ENCODE measurements around the gene ENOX1.

DNA sequence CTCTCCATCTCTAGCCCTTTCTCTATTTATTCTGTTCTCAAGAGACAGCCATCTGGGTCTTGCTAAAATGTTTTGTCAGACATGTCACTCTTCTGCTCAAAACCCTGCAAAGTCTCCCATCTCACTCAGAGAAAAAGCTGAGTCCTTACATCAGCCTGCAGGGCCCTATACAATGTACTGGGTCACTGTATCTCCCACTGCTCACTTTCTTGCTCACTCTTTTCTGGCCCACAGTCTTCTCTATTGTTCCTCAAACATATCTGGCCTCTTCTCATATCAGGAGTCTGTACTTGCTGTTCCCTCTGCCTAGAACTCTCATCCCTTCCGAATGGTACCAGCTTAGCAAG is 189.2 kb downstream of the ENOX1 start:
- TF ChIP-seq EP300 (IDR thresholded peaks at IDR 0.05; ENCODE audit: borderline replicate concordance in 1 of 2, low read depth in 2 of 2, low read length in 2 of 2) (no peak), CTBP2 (IDR thresholded peaks at IDR 0.05; ENCODE audit: borderline replicate concordance, insufficient read depth, insufficient read length, low read length) (no peak), TCF12 (IDR thresholded peaks at IDR 0.05; ENCODE audit: low read depth, low read length) (no peak), POLR2A (IDR thresholded peaks at IDR 0.05; ENCODE audit: control extremely low read depth in 1 of 2, low read depth in 2 of 2, low read length in 2 of 2) (no peak), RAD21 (IDR thresholded peaks at IDR 0.05 in 1 of 2, conservative IDR thresholded peaks at IDR 0.05 in 1 of 2; ENCODE audit: low read depth in 2 of 2, low read length in 2 of 2) (no peak), EGR1 (IDR thresholded peaks at IDR 0.05; ENCODE audit: borderline replicate concordance, low read depth, low read length) (no peak), POLR2AphosphoS5 (IDR thresholded peaks at IDR 0.05; ENCODE audit: low read depth, low read length) (no peak)
- TF ChIP-seq, protein P1, sequence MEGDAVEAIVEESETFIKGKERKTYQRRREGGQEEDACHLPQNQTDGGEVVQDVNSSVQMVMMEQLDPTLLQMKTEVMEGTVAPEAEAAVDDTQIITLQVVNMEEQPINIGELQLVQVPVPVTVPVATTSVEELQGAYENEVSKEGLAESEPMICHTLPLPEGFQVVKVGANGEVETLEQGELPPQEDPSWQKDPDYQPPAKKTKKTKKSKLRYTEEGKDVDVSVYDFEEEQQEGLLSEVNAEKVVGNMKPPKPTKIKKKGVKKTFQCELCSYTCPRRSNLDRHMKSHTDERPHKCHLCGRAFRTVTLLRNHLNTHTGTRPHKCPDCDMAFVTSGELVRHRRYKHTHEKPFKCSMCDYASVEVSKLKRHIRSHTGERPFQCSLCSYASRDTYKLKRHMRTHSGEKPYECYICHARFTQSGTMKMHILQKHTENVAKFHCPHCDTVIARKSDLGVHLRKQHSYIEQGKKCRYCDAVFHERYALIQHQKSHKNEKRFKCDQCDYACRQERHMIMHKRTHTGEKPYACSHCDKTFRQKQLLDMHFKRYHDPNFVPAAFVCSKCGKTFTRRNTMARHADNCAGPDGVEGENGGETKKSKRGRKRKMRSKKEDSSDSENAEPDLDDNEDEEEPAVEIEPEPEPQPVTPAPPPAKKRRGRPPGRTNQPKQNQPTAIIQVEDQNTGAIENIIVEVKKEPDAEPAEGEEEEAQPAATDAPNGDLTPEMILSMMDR (IDR thresholded peaks at IDR 0.05; ENCODE audit: control extremely low read depth in 1 of 3, insufficient read depth in 1 of 3, low read depth in 1 of 3, low read length in 3 of 3): no peak

Data from H1 (cell line).